GM21360 (cell line): ENCODE data around the gene NODAL.

Source experiments
- ATAC-seq: cut with Tn5 transposase; IDR thresholded peaks from one replicate; pipeline ENCODE4 v1.9.1; 2021; ENCODE audit warnings: mild to moderate bottlenecking, moderate library complexity; ENCODE audit not compliant: unreplicated experiment

NODAL gene

DNA sequence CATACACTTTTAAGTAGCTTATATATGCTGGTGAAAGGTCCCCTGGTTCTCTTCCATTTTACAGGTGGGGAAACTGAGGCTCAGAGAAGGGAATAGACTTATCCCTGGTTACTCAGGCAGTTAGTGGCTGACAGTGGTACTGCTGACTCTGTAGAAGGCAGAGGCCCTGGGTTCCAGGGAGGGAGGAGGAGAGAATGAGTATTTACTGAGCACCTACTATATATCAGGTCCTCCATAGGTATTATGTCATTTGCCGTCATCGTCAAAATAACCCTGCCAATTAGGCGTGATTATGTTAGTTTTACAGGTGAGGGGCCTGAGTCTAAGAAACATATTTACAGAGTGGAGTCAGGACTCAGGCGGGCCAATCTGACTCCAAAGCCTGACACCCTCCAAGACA is 23.8 kb upstream of the NODAL start:
- no peak for ATAC-seq

DNA sequence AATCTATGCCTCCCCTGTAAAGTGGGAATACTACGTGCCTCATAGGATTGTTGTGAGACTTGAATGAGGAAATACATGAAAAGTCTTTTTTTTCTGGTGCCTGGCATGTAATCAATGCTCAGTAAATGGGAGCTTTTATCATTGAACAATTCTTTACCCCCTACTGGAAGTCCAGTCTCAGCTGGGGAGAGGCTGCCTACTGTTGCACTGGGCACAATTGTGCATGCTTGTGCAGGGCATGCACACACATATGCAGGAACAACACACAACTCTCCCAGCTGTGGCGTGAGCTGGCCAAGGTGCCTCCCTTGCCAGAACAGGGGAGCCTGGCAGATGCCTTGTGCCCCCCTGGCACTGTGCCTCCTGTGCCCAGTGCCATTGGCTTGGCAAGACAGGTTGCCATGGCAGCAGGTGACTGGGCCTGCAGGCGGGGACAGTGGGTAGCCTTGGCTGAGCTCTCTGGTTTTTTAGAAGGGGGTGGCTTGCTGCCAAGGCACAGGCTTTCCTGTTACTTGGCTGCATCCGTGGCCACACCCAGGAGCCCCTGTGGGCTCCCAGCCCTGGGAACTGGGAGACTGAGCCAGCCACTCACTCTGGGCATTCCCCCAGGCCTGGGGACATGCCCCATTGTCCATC is 21.0 kb upstream of the NODAL start:
- no peak for ATAC-seq

DNA sequence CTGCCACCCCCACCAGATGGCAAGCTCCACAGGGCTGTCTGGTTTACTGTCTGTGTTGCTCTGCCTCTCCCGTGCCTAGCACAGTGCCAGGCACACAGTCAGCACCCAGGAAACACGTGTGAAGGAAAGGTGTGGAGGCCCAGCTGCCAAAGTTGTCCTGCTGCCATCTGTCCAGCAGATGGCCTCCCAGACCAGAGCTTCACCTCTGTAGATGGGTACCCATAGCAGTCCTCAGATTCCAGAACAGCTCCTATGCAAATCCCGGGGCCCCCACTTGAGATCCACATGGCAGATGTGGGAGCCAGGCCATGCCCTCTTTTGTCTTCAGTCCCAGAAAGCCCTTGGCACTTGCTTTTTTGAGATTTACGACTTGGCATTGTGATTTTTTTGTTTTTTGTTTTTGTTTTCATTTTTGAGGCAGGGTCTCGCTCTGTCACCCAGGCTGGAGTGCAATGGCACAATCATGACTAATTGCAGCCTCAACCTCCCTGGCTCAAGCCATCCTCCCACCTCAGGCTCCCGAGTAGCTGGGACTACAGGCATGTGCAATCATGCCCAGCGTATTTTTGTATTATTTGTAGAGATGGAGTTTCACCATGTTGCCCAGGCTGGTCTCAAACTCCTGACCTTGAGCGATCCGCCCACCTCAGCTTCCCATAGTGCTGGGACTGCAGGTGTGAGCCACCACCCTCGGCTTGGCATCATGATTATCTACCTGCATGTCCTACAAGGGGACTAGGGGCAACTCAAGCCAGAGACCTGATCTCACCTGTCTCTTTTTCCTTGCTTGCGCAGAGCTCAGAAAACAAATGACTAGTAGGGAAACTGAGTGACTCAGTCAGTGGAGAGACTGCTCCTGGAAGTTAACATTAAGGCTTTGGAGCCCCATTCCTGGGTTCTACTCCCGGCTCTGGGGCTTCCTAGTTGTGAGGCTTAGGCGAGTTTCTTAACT is 20.2 kb upstream of the NODAL start:
- no peak for ATAC-seq

DNA sequence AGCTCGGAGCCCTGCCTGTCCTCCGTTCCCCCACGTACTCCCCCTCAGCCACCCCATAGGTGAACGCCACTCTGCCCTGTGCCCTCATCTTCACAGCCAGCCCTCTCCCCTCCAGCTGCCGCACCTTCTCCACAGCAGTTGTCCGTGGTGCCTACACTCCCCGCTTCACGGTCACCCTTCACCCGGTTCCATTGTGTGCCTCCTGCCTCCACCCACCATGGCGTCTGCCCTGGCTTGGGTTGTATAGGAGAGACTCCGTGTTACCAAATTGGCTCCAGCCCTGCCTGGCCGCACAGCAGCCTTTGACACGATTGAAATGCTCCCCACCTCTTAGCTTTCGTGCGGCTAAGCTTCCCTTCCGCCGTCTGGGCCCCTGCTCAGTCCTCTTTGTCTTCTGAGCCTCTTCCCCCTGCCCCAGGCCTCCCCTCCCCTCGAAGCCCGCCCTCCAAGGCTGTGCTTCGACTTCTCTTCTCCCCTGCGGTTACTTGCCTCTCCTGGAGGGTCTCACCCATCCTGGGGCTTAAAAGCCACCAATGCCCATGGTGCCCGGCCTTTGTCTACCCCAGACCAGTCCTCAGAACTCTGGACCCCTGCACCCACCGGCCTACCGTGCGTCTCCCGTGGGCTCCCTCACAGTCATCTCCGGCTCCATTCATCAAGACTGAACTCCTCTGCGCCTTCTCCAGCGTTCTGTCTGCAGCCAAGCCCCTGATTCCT is 18.5 kb upstream of the NODAL start:
- ATAC-seq, result no peak

DNA sequence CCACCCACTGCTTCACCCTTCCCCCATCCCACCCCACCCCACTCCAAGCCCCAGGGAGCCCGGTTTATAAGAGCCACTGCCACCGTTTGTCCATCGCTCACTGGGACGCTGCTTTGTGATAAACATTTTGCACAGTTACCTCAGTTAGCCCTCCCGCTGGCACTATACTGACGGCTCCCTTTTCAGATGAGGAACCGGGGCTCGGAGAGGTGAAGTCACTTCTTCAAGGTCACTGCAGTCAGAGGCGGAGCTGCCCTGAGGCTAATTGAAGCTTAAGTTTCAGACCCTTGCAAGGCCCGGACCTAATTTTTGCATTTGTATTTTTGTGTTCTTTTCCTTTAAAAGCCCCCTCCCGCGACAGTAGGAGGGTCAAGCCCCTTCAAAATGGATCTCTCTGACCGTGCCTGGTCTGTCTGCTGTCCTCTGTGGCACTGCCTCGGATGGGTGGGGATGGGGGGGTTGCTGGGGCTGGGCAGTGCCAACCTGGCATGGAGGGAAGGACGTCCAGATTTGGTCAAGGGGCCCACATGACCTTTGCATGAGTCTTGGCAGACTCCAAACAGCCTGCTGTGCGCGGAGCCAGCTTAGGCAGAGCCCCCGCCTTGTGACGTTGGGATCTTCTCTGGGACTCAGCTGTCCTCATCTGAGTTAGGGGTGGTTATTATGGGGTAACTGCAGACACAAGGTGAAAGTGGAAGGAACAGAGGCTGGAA is 17.7 kb upstream of the NODAL start:
- ATAC-seq, result no peak

DNA sequence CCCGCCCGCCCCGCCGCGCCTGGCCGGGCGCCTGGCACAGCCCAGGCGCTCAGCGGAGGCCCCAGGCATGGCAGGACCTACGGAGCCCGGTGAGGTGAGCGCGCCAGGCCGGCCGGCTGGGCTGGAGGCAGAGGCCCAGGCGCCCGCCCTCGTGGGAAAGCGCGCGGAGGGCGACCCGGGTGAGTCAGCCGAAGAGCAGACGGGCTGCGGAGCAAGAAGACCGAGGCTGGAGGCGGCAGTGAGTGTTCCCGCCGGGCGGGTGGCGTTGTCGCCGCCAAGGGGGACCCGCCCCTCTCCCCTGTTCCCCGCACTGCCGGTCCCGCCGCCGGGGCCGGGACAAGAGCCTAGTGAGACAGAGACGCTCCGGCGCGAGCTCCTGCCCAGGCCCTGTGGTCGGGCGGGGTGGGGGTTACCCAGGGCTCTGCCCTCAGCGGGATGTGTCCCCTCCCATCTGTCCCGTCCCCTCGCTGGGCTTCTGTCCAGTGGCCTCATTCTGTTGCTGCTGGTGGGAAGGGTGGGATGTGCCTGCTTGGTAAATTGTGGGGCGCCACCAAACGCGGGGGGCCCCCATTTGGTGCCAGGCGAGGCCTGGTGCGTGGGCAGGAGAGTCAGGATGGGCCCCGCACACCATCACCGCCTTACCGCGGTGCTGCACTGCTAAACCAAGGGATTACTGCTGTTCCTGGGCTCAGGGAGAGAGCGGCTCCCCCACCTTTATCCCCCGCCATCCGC is 17.0 kb upstream of the NODAL start:
- no peak for ATAC-seq

DNA sequence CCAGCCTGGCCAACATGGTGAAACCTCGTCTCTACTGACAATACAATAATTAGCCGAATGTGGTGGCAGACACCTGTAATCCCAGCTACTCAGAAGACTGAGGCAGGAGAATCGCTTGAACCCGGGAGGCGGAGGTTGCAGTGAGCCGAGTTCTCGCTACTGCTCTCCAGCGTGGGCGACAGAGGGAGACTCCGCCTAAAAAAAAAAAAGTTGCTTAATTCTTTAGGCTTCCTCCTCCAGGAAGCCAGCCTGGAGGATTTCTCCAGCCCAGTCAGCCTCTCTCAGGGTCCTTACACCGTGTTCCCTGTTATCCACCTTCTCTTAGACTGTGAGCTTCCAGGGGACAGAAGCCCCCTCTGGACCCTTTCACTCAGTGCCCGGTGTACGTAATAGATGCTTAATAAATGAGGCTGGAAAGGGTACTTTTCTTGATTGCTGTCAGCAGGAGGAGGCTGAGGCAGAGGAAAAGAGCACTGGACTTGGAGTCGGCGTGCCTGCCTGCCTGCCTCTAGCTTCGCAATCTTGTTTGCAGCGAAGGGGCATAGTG is 16.4 kb upstream of the NODAL start:
- ATAC-seq, result no peak

DNA sequence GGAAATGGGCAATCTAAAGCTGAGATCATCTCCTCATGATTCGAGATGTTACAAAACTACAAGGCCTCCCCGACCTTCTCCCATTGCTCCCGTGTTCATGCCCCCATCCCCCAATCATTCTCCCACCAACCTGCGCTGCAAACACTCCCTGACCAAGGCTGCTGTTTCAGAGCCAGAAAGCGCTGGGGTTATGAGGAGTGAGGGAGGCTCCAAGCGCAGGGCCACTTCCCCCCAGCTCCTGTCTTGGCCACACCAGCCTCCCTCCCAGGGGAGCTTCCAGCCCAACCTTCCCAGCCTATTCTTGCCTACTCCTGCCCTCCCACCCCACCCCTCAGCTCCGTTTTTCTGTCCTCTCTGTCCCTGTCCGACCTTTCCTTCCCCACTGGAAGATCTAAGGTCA is 14.7 kb upstream of the NODAL start:
- no peak for ATAC-seq

DNA sequence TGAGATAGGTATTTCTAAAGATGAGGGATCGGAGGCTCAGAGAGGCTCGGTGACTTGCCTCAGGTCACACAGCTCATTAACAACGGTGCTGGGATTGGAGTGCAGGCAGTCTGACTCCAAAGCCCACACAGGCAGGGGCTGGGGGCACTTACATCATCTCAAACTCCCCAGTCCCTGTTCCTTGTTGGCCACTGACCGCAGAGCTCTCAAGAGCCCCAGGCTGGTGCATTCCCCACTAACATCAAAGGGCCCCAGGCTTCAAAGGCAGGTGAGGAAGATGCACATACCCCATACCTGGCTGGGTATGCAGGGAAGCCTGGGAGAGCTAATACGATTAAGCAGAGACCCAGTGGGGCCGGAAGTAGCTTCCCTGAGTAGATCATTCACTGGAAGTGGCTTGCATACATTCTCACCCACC is 13.7 kb upstream of the NODAL start:
- no peak for ATAC-seq

DNA sequence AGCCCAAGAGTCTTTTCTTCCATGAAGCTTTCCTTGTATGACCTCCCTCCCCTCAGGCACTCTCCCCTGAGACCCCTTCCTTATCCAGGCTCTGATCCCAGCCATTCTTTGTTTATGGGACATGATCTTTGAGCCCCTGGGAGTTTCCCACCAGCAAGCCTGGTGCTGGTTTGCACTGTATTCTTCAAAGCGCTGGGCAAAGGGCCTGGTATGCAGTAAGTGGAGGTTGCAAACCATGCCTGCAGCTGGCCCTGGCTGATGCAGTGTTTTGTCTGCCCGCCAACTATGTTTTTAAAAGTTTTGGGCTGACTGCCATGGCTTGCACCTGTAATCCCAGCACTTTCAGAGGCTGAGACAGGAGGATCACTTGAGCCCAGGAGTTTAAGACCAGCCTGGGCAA is 6.8 kb upstream of the NODAL start:
- ATAC-seq, result no peak

DNA sequence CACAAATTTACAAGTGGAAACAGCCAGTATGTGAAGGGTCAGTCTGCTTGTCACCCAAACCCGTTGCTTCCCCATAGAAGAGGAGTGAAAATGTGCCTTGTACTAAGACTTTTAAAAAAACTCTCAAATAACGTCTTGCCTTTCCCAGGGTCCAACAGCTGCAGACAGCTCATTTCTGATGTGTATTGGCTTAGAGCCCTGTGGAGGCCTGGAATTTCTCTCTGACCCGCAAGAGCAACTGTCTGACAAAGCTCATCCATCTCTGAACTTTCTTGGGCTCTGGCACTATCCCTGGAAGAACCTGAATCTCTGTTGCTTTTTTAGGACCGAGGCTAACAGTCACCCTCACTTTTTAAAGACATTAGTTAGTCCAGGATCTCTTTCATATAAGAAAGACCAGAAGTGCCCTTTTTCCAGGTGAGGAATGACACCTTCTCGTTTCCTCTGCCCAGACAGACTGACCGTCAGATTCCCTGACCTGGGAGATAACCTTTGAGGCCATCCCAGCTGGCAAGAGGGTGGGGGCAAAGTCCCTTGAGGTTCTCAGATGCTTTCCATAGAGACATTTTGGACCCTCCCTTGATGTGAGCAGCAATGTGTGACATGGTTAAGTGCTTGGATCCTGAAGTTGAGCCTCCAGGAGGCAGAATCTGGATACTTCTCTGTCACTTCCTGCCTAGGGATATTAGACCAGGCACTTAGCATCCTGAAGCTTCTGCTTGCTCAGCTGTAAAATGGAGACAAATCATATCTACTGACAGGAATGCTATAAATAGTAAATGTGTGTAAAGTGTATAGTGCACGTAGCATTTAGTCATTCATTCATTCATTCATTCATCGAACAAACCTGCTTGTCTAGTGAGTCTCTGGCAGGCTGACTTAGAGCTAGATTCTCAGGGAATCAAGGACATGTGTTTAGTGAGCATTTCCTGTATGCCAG is 4.5 kb upstream of the NODAL start:
- ATAC-seq, result no peak

DNA sequence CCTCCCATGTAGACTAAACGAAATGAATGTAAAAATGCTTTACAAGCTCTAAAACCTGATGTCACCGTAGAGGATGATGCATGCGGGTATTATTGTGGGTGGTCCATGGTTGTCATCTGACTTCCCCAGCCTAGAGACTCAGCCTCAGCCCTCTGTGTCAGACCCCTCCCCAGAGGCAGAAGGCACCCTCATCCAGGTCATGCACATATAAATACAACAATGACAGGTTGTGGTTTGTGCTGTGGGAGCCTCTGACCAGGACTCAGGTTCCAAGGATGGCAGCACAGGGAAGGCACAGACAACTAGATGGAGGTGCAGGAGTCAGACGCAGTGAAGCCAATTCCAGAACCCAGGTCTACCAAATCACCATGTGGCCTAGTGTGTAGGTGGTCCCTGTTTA is 3.3 kb upstream of the NODAL start:
- no peak for ATAC-seq

DNA sequence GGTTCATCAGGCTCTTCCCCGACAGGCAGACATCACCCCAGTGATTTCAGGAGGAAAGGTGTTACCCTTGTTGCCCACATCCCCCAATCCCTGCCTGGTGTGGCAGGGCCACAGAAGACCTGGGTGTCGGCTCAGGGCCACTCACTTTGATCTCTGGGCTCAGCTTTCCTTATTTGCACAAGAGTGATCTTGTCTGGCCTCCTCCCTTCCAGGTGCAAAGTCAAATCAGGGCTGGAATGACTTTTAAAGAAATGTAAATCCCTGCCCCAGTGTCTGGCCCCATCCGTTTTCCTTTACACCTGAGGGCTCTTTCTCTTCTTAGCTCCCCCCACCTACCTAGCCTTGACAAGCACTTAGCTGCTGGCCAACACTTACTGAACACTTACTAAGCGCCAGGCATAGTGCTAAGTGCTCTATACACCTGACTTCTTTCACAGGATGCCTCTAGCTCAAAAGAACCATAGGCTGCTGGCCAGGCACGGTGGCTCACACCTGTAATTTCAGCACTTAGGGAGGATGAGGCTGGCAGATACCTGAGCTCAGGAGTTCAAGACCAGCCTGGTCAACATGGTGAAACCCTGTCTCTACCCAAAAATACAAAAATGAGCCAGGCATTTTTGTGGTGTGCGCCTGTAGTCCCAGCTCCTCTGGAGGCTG is 979 bp upstream of the NODAL start:
- no peak for ATAC-seq

DNA sequence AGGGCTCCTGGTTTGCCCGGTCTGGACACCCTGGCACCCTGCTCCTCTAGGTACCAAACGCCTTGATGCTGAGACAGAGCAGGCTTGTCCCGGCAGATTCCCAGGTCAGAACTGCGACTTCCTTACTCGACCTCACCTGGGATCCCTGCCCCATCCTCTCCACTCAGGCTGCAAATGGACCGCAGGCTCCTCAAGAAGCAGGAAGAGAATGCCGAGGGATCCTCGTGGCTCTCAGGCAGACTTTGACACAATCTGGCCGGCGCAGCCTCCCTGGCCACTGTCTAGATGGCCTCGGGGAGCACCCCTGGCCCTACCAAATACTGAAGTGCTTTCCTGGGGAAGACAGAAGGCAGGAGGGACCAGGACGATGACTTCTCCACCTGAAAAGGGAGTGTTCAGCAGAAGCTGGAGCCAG is 421 bp upstream of the NODAL start:
- no peak for ATAC-seq

DNA sequence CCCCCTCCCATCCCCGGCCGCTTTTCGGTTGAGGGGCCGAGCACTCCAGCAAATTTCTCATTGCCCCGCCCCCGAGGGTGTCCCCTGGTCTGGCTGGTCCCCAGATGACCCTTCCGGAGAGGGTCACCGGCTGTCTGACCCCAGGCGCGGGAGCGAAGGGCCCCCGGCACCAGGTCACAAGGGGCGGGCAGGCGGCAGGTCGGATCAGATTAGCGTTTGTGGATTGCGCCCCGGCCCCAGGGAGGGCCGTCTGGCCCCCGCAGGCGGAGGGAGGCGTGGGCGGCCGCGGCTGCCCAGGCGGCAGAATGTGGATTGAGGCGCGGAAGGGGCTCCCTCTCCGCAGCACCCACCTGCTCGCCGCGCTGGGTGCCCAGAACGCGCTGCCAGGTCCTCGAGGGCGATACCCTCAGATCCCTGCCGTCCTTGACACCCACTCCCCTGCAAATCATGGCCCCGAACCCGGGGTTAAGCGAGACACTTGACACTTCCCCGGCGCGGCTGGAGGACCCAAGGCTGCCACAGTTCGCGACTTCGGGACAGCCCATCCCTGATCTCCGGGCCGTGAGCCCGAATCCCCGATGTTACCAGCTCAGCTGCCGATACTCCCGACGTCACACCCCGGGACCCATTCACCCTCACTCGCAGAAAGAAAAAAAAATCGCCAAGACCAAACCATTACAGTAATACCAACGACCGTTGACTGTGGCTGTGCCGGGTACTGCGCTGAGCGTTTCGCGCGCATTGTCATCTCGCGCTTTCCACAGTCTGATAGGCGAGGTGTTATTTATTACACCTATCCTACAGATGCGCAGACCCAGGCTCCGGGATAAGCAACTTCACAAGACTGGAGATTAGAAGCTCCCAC is 953 bp downstream of the NODAL start:
- ATAC-seq, result no peak

DNA sequence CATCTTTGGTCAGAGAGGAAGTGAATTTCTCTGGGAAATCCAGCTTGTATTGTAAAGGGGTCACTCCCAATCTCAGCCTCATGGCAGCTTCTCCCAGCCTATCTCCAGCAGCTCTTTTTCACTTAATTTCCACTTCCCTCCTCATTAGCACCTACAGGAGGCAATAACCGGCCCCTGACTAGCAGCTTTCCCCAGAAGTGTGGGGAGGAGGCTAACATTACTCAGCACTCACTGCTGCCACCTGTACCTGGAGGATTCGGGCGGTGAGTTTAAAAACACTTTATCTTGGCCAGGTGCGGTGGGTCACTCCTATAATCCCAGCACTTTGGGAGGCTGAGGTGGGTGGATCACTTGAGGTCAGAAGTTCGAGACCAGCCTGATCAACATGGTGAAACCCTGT is 3.8 kb downstream of the NODAL start:
- ATAC-seq, result no peak

DNA sequence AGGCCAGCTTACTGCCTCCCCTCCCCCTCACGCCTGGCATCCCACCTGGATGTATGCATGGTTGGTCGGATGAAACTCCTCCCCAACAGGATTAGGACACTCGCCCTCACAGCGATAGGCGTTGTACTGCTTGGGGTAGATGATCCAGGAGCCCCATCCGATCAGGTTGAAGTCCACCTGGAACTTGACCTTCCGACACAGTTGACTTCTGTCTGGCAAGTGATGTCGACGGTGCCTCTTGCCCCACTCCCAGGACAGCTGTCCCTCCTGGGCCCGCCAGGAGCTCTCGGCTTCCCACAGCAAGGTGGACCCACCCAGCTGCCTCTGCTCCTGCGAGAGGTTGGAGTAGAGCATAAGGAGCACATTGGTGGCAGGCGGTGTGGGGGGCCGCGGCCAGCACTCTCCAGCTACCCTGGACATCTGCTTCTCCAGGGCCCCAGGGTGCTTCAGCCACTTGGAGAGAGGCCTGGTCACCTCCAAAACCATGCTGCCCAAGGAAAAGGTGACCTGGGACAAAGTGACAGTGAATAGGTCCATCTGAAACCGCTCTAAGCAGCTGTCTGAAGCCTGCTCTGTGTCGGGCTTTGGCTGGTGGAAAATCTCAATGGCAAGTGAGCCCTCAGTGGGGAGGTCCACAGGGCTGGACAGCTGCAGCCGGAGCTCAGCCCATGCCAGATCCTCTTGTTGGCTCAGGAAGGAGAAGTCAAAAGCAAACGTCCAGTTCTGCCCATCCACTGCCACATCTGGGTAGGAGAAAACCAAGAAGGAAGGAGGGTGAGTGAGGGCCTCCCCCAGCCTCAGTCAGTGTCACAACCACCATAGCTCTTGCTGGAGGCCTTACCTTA is 6.0 kb downstream of the NODAL start:
- no peak for ATAC-seq
